ENCODE data around the gene ADAM19.
A peak's percentile ranks its signal among the peaks of the same experiment; 100 is the strongest.

ADAM19 gene

GRCh38 chr5:157596487-157596886, 20.9 kb upstream of the ADAM19 start:
- DNase-seq, result peak in 1 of 2 donors; percentile 61

DNA sequence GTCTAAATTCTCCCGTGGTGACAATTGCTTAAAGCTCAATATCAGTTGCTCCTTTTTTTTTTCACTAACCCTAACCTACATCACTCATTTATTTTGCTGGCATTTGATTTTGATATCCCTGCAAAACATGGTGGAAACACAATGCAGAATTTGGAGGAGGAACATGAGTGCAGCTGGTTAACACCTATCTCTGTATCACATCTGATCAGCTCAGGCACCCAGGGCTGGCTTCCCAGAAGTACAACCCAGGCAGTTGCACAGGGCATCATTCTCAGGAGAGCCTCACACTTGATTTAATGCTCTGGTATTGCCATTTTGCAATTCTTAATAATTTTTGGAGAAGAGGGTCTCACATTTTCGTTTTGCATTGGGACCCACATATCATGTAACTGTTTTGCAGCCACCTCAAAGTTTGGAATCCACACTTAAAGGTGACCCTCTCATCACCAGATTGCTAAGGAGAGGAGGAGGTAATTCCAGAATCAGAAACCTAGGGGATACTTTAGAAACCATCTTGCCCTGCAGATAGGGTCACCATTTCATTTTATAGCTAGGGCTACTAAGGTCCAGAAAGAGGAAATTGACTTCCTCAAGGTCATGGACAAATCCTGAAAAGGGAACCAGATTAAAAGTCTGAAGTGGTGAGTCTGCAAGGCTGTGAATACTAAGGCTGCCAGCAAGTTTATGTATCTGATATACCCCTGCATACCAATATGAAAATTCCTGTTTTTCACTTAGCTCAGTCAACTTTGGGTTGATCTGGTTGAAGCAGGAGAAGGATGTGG, 19.3 kb upstream of the ADAM19 start:
- DNase-seq, result no peak

GRCh38 chr5:157594257-157594656, 18.7 kb upstream of the ADAM19 start:
- no peak for DNase-seq

DNA sequence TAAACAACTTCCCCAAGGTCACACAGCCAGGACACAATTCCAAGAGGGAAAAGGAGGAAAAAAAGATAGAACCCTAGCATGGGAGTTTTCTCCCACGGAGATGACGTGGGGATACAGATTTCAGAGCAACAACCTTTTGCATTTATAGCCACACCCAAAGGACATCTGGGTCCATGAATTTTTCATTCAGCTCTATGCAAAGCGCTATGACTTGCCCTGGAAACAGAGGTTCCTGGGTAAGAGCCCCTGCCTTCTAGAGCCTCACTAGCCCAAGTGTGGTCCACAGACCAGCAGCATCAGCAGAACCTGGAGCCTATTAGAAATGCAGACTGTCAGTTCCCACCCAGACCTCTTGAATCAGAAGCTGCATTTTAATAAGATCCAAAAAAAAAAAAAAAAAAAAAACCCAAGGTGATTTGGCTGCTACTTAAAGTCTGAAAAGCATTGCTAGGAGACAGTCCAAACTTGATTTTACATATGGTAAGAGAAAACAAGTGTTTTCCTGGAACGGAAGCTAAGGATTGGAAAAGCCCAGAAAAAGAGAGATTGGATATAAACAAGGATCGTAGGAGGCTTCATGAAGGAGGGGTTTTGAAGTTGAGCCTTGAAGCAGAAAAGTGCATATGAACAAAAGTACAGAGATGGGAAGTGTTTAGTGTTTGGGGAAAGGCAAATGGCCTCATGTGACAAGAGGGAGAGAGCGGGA, 17.6 kb upstream of the ADAM19 start:
- no peak for DNase-seq

DNA sequence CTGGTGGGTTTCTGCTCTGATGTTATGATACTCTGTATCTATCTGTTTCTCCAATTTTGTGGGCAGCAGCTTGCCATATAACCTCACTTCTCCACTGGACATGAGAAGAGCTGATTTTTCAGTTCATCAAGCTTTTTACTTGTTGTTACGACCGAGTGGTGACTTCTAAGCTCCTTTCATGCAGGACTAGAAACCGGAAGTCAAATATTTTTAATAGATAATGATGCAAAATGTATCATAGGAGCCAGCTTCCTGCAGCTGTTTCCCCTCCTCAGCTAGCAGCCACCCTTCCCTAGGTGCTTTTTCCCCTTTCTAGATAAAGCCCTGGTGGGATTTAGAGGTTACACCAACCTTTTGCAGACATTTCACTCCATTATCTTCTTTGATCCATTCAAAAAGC, 17.0 kb upstream of the ADAM19 start:
- DNase-seq, result peak in 1 of 2 donors; percentile 37

DNA sequence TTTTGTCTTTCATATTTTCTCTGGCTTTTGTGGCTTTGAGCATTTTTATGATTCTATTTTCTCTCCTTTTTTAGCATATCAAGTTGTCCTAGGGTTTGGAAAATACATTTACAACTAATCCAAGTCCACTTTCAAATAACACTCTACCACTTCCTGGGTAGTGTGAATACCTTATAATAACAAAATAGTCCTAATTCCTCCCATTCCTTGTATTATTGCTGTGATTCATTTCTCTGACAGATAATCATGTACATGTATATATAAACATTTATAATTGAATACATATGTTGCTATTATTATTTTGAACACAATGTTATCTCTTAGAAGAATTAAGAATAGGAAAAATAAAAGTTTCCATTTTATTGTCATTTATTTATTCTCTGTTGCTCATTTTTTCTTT, 14.9 kb upstream of the ADAM19 start:
- no peak for DNase-seq

GRCh38 chr5:157584628-157585027, 9.1 kb upstream of the ADAM19 start:
- no peak for DNase-seq

DNA sequence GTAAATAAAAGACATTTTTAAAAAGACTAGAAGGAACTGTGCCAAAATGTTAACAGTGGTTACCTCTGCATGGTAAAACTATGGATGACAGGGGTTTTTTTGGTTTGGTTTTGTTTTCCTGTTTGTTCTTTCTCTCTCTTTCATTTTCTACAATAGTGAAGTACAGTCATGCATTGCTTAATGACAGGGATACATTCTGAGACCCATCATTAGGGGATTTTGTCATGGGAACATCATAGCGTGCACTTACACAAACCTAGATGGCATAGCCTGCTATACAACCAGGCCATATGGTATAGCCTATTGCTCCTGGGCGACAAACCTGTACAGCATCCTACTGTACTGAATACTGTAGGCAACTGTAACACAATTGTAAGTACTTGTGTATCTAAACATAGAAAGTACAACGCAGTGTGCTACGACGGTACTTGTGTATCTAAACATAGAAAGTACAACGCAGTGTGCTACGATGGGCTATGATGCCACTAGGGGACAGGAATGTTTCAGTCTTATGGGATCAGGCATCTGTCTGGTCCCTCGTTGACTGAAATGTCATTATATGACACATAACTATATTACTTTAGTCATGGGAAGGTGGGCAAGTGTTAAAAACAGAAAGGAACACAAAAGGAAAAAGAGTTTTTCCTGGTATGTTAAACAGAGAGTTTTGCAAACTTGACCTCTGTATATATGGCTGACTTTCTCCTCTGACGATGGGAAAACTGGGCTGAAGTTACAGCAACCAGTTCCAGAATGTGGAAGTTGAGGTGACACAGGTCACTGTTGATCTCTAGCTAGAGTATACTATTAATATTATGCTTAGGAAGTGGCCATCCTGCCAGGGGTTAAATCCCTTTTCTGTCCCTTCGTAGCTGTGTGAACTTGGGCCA, 7.4 kb upstream of the ADAM19 start:
- no peak for DNase-seq

DNA sequence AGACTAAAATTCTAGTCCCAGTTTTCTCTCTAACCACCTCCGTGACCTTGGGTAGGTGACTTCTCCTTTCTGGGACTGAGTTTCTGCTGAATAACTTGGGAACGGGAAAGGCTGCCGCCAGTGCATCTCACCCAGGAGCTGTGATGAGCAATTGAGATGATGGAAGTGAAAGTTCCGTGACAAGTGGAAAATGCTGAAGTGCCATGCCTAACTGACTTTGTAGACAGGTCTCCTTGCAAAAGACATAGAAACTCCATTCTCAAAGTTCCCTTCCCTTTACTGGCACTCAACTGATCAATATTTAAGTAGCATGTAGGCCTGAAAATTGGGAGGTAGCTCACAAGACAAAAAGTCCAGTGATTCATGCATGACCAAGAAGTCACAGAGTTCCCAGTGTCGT, 6.3 kb upstream of the ADAM19 start:
- peak in 1 of 2 donors; percentile 35 for DNase-seq

GRCh38 chr5:157578079-157578780, 2.7 kb upstream of the ADAM19 start:
- no peak for DNase-seq

DNA sequence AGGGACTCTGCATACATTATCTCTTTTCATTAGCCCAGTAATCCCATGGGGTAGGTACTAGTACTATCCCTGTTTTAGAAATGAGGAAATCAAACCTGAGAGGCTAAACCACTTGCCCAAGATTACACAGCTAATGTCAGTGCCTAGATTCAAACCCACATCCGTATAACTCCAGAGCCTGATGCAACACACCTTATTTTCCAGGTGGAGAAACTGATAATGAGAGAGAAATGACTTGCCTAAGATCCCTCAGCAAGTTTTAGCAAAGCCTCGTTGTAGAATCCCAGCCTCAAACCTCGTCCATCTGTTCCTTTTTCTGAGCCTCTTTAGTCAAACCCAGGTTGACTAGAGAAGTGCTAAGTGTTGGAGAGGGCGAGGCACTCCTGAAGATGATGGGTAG, 1.1 kb upstream of the ADAM19 start:
- DNase-seq, result no peak

- no peak for DNase-seq
These were observed 857 bp downstream of the ADAM19 start for GRCh38 chr5:157574456-157575380.

DNA sequence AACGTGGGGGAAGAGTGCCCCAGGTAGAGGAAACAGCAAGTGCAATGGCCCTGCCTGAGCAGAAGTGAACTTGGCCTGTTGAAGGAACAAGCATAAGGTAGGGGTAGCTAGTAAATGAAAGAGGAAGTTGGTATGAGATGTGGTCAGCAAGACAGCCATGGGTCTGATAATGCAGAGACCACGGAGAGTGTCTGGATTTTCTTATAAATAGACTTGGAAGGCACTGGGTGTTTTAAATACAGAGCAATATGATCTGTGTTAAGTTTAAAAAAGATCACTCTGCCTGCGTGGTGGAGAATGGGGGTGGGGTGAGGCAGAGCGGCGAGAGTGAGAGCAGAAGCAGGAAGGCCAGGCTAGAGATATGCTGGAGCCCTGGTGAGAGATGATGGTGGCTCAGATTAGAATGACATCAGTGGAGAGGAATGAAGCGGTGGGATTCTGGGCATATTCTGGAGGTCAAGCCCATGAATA, 4.2 kb downstream of the ADAM19 start:
- DNase-seq, result peak; percentile 38 to 69

DNA sequence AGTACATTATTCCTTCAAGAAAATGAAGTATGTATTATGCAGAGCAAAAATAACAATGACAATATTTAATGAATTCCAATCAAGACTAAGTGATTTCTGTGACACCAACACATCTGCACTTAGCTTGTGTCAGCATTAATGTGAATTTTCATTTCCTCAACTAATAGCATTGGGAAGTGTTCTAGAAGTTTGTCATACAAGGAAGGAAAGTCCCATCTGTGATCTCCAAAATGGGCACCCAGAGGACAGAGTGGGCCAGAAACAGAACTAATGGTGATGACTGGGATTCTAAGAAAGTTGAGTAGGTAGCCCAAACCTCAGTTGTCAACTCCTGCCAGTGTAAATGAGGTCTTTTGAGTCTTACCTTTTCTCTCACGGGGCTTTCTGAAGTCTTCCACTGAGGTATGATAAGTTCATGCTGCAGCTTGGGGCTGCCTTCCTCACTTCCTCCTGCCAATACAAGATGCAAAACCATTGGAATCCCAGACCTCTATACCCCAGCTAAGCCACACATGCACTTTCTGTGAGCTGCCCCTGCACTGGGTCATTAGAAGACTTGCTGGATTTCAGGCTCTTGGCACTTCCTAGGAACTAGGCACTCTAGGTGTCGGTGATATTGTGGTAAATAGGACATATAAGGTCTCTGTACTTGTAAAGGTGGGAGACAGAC, 4.9 kb downstream of the ADAM19 start:
- no peak for DNase-seq

GRCh38 chr5:157568720-157569119, 6.9 kb downstream of the ADAM19 start:
- no peak for DNase-seq

- no peak for DNase-seq
These were observed 7.4 kb downstream of the ADAM19 start for GRCh38 chr5:157568222-157568621.

GRCh38 chr5:157566902-157567489, 8.6 kb downstream of the ADAM19 start:
- peak in 1 of 2 donors; percentile 49 for DNase-seq

- DNase-seq, result no peak
These were observed 11.5 kb downstream of the ADAM19 start for GRCh38 chr5:157563929-157564716.

- DNase-seq, result no peak
These were observed 12.1 kb downstream of the ADAM19 start for GRCh38 chr5:157563373-157563928.

Measured in CD4-positive, alpha-beta T cell treated with Interleukin-4 for 1 hour (primary cell).